Hypothalamus (tissue), 51 donors: Measurements from ENCODE around the gene ADCK2.
"Not testable (repeated sequence)": the region's sequence is repeated elsewhere in the genome, so short reads cannot be mapped to it uniquely, and the experiment has no call there.

Experiments used
- DNase-seq, 51 donors: peaks; one replicate each; lab custom pipeline; 2025; lab: John Stamatoyannopoulos, UW

The ADCK2 gene

DNA sequence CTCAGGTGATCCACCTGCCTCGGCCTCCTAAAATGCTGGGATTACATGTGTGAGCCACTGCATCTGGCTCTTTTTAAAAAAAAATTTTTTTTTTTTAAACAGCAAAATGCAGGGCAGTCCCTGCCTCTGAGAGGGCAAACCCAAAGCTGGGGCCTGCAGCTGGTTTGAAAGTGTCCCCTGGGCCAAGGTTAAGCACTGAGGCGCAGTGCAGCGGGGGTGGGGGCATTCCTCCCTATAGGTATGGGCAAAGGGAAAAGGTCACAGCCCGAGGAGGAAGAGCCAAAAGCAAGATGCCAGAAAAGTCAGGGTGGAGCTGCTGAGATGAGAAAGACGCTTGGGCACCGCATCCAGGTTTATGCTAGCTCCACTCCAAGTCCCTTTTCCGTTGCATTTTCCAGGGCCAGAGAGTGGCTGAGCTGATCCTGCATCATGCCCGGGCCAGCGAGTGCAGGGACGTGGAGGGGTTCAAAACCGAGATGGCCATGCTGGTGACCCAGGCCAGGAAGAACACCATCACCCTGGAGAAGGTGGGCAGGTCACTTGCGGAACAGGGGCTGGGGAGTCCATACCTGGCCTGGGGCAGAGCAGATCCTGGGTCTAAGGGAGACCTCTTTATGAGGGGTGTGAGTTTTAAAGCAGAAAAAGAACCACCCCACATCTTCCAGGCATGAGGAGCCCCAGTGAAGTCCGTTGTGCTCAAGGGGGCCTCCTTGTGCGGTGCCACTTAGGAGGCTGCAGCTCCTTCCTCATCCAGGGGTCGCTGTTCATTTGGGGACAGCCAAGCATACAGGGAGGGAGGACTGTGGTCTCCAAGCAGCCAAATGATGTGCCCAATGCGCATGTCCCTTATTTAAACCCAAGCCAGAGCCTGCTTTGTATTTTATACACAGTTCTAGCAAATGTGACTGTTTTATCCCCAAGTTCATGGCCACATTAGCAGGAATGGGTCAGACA lies 16.7 kb downstream of the ADCK2 start:
- DNase-seq = no peak

DNA sequence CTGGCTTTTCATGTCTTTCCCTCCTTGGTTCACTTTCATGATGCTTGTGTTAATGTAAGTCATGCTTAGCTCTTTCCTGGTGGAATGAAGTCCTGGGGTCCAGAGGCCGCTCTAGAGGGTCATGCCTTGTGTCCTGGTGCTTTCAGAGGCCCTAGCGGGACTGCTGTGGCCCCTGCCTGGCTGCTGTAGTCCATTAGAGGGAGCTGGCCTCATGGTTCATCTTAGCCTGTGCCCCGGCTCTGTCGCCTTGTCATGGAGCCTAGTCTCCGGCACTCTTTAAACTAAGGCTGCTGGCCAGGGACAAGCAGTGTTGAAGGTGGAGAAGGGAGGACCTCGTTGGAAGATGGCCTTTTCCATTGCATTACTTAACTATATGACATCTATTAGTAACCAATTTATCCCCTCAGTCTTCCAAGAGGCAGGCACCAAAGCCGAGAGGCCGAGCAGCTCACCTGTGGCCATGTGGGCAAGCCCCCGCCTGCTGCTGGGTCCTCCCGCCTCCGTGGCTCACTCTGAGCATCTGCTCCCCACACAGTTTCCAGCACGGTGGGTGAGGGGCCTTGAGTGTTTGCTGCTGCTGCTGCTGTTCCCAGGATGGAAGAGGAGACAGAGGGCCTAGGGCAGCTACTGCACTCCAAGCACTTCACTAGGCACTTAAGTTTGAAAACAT lies 18.8 kb downstream of the ADCK2 start:
- no peak for DNase-seq

DNA sequence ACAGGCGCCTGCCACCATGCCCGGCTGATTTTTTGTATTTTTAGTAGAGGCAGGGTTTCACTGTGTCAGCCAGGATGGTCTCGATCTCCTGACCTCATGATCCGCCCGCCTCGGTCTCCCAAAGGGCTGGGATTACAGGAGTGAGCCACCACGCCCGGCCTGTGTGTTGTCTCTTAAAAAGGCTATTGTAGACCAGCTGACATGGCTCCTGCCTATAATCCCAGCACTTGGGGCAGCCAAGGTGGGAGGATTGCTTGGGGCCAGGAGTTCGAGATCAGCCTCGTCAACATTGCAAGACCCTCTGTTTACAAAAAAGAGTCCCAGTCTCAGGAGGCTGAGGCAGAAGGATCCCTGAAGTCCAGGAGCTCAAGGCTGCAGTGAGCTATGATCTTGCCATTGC lies 21.1 kb downstream of the ADCK2 start:
- not testable (repeated sequence) for DNase-seq

DNA sequence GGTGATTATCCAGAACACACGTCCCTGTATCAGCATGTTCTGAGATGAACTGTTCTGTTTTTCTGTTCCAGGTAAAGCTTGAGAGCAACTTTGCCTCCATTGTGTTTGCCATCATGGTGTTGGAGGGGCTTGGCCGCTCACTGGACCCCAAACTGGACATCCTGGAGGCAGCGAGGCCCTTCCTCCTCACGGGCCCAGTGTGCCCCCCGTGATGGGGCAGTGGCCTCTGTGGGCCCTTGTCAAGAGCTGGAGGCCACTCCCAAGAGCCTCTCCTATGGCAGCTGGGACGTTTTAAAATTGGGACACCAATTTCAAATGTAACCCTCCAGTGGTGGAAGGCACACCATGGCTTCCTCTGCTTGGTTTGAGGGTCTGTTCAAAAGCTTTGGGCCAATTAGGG lies 21.8 kb downstream of the ADCK2 start:
- no peak for DNase-seq

DNA sequence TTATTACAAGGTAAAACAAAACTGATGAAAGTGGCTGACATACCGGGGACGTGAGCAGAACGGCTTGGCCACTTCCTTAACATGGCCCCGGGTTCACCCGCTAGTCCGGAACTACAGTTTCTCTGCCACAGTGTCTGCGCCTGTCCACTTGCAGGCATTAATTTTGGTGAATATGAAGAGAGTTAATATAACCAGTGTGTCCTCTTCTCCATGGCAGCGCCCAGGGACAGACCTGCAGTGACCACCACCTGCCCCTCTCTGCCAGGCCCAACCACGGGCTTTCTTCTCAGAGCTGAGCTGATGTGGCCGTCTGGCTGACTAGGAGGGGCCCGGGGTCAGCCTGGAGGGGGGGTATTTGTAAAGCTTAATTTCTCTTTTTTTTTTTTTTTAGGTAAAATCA lies 22.6 kb downstream of the ADCK2 start:
- DNase-seq = no peak

DNA sequence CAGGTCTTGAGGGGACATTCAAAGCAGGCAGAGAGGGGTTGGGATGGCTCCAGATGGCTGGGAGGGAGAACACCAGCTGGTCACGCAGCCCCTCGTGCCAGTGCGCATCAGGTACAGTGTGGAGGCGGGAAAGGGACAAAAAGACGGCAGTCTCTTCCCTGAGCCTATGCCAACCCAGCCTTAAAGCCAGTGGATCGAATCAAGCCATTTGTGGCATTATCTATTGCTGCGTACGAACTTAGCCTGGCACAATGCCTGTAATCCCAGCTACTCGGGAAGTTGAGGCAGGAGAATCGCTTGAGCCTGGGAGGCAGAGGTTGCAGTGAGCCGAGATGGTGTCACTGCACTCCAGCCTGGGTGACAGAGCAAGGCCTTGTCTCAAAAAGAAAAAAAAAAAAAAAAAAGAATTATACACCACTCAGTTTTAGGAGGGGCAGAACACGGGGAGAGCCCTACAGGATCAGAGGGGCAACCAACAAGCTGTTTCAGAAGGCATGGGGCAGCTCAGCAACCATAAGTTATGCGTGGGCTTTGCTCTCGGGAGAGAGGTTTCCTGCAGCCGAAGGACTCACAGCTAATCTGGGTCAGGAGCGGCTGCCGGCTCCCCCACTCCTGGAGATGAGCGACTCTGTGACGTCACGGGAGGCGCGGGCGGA lies 23.4 kb downstream of the ADCK2 start:
- DNase-seq = peak in 23 of 51 donors; percentile 43 to 97 (median 94)

DNA sequence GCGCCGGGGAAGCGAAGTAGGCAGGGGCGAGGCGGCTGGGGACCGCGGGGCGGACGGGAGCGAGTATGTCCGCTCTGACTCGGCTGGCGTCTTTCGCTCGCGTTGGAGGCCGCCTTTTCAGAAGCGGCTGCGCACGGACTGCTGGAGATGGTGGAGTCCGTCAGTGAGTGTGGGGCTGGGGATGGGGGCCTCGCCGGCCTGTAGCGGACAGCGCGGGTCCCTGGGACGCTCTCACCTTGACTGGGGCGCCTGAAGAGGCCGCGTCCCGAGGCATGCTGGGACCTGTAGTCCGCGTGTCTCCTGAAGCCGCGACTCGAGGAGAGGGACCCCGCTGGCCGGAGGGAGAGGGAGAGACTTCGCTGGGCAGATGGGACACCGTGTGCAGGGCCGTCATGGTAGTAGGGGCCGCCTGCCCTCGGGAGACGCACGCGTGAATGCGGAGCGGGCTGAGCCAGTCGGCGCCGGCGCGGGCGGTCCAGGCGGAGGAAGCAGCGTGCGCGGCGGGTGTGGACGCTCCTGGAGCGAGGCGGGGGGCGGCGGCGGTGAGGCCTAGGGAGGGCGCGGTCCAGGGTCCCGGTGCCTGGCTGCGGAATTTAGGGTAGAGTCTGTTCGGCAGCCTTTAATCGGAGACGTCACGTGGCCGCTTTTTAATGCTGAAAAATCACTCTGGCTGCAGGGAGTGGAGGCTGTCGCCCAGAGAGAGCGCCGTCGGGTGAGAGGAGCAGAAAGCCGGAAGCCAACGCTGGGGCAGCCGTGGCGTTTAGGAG lies 24.1 kb downstream of the ADCK2 start, which contains the start of gene NDUFB2:
Gene NDUFB2, plus strand, starts transcription at position 29 of the 767 bp plus-strand sequence. Its CDS starts 37 bp downstream, at position 66.
- peak; percentile 62 to 99 (median 91) for DNase-seq

DNA sequence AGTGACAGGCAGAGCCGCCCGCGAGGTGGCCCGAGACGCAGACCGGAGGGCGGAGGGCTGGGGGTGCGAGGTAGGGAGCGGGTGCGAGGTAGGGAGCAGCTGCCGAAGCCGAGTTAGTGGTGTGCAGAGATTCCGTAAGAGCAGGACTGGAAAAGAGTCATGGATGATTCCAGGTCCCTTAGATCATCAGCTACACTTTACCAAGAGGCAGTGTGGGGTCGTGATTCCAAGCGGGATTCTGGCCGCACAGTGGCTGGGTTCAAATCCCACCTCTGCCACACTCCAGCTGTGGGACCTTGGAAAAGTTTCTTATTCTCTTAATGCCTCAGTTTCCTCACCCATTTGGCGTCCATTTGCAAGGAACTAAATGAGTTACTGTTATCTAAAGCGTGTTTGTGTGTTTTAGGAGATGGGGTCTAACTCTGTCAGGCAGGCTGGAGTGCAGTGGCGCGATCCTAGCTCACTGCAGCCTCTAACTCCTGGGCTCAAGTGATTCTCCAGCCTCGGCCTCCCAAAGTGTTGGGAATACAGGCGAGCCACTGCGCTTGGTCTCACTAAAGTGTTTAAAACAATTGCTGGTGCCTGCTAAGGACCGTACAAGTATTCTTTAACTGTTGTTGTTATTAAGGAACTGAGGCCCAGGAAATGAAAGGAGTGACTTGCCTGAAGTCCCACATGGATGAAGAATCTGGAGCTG lies 24.9 kb downstream of the ADCK2 start:
- no peak for DNase-seq

DNA sequence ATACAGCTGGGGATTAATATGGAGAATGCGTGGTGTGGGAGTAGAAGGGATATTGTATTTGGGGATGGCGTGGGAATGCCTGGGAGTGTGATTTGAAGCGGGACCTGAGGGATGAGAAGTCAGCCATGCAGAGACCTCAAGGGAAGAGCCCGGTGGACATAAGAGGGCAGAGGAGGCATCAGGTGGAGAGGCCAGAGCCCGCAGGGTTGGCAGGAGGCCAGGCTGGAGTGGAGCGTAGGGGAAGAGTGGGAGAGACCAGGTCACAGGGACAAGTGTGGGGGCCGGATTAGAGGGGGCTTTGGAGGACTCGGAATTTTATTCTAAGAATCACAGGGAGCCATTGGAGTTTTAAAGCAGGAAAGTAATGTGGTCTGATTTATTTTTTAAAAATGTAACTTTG lies 25.7 kb downstream of the ADCK2 start:
- no peak for DNase-seq

DNA sequence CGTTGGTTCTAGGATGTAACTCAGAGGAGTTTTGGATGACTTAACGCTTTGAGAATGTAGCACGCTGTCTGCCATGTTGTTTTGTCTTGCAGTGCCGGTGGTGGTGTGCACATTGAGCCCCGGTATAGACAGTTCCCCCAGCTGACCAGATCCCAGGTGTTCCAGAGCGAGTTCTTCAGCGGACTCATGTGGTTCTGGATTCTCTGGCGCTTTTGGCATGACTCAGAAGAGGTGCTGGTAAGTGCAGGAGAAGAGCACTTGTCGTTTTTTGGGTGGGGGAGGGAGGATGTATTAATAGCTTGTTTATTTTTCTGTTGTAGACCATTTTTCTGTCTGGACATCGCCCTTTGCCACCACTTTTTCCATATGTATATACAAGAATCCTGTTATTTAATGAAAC lies 30.0 kb downstream of the ADCK2 start:
- no peak for DNase-seq

DNA sequence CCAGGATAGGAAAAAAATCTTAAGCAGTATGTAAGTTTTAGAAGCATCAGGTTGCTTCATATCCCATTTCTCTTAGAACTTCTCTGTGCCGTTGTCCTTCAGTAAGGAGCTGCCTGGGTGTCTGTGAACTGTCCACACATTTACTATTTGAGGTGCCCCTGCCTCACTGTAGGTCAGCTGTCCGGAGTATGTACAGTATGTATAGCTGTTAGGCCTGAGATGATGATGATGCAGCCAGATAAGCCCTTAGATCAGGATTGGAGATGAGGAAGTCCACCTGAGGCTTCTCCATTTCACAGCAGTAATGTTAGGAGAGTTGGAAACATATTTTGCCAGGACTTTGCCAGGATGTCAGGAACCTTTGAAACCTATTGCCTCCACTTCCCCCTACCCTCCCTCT lies 31.5 kb downstream of the ADCK2 start:
- DNase-seq = no peak

DNA sequence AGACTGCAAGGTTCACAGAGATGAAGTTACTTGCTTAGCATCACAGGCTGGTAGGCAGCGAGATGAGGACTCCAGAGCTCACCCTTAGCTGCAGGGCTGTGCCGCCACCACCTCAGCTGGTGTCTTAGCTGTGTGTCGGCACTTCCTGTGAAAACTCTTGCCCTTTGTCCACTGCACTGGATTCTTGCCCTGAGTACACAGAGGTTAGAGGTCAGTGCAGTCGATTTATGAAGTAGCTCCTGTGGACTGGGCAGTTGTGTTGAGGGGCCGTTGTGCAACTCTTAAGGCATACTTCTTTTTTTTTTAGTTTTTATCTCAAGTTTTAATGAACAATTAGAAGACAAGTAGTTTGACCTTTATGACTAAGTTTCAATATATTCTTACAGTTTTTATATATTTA lies 34.4 kb downstream of the ADCK2 start:
- DNase-seq = no peak

DNA sequence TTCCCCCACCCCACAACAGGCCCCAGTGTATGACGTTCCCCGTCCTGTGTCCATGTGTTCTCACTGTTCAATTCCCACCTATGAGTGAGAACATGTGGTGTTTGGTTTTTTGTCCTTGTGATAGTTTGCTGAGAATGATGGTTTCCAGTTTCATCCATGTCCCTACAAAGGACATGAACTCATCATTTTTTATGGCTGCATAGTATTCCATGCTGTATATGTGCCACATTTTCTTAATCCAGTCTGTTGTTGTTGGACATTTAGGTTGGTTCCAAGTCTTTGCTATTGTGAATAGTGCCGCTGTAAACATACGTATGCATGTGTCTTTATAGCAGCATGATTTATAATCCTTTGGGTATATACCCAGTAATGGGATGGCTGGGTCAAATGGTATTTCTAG lies 36.0 kb downstream of the ADCK2 start:
- DNase-seq = not testable (repeated sequence)

DNA sequence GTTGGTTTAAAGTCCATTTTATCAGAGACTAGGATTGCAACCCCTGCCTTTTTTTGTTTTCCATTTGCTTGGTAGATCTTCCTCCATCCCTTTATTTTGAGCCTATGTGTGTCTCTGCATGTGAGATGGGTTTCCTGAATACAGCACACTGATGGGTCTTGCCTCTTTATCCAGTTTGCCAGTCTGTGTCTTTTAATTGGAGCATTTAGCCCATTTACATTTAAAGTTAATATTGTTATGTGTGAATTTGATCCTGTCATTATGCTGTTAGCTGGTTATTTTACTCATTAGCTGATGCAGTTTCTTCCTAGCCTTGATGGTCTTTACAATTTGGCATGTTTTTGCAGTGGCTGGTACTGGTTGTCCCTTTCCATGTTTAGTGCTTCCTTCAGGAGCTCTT lies 39.6 kb downstream of the ADCK2 start:
- DNase-seq = not testable (repeated sequence)

DNA sequence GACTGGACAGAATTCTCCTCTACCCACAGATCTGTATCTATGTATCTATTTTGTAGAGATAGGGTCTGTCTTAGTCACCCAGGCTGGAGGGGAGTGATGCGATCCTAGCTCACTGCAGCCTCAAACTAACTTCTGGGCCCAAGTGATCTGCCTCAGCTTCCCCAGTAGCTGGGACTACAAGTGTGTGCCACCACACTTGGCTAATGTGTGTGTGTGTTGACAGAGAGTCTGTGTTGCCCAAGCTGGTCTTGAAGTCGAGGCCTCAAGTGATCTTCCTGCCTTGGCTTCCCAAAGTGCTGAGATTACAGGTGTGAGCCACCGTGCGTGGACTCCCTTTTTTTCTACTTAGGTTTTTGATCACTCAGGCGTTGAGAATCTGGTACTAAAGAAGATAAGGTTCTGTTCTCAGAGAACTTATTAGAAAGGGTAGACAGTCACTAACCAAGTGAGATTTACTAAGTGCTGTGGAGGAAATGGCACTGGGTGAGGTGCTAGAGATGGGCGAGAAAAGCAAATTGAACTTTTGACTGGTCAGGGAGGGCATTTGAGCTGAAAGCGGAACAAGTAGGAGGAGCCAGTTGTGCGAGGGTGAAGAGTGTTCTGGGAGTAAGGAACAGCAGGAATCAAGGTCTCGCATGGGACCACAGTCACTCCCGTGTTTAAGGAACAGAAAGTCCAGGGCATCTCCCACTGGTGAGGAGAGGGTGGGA lies 41.7 kb downstream of the ADCK2 start:
- DNase-seq = no peak

DNA sequence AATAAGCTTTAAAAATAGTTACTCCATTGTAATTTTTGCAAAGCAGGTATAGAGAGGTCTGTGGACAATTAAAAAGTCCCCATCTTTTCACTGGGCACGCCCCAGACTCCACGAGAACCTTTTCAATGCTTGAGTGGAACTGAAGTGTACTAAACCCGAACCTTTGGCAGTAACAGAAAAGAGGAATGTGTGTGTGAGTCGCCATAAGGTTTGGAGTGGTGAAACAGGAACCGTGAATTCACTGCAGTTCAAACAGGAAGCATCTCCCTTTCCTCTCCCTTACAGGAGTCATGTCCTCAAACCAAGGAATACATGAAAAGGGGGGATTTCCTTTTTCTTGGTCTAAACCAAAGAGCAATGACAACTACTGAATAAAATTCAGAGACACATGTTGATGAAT lies 47.0 kb downstream of the ADCK2 start:
- DNase-seq = no peak

DNA sequence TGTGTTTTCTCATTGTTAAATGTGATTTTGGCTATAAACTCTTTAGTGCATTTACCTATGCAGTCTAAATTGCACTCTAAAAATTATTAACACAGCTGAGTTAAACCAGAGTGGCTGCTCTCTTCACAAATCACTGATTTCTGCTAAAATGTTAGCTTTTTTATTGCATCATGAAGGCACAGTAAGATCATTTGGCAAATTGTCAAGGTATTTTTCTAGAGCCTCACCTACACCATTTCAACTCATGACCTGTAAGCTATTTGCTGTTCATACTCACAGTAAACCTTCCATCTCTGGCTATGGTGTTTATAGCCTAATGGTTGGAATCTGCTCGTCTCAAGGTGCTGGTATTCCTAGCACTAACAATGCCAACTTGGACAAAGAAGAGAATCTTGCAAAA lies 49.5 kb downstream of the ADCK2 start:
- no peak for DNase-seq

DNA sequence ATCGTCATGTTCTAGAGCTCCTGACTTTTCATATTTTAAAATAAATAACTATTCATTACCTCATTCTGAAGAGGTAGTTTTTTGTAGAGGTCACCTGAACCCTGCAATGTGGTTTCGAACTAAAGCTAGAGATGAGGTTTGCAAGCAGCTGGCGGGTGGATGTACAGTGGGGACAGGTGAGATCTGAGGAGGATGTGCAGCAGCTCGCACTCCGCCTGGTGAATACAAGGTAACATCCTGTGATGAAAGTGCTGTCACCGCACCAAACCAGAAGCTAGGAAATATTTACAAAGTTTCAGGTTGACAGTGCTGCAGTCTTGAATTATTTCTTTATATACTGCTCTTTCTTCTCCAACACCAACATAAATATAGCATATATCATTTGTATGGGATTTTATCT lies 50.3 kb downstream of the ADCK2 start:
- DNase-seq = no peak

DNA sequence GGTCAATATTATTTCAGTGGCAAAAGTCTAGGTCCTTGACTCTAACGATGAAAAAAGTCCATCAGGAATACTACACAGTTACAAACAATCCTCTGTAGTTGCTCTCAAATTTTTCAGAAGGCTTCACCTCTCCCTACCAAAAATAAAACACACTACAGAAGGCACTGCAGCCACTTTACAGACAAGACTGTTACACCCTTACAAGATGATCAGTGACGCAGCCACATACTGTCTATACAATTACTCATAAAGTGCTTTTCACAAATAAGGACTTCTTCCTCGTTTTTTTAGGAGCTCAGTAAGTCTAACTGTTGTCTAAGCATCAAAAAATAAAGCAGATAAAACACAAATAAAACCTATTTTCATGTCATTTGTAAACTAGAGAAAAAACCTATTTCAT lies 50.8 kb downstream of the ADCK2 start:
- DNase-seq = no peak
